K562 (cell line): ENCODE data around the gene ABCB7. TPM values are rescaled to one million over a fixed set of nuclear protein-coding genes. Genes with fewer than 3 reads are reported as not detected.
A peak's percentile ranks its signal among the peaks of the same experiment; 100 is the strongest.

ENCODE experiments used
- BRD9 ChIP-seq: fragments of 450-650 bp; IDR thresholded peaks from 2 replicates; pipeline ENCODE4 v1.6.1; 2018; ENCODE audit warnings: low read depth; ENCODE audit not compliant: partially characterized antibody
- CBX8 ChIP-seq: fragments of 200-600 bp; sonication (generic); IDR thresholded peaks from 2 replicates; pipeline ENCODE4 v1.6.1; 2012; ENCODE audit warnings: borderline replicate concordance, mixed run types, low read depth, mild to moderate bottlenecking, moderate library complexity, mixed read lengths, low read length, control low read depth, inconsistent platforms; ENCODE audit not compliant: poor library complexity, severe bottlenecking; ENCODE audit errors: extremely low read depth
- CHCHD3 ChIP-seq: fragments of 250-450 bp; sonication (Bioruptor Pico); IDR thresholded peaks from 2 replicates; pipeline ENCODE4 v2.1.2; 2022; ENCODE audit warnings: mild to moderate bottlenecking
- DIDO1 ChIP-seq: fragments of 450-650 bp; IDR thresholded peaks from 2 replicates; pipeline ENCODE4 v1.6.1; 2016; ENCODE audit warnings: low read depth, missing biosample characterization, missing genetic modification characterization
- EP400 ChIP-seq: fragments of 450-650 bp; IDR thresholded peaks from 2 replicates; pipeline ENCODE4 v1.6.1; 2017; ENCODE audit warnings: antibody characterized with exemption, mild to moderate bottlenecking, moderate library complexity
- FOXK2 ChIP-seq, 2 experiments: fragments of 450-650 bp; IDR thresholded peaks in 1 of 2; conservative IDR thresholded peaks in 1 of 2; 2 replicates each; pipeline ENCODE4 v1.6.1; 2016; ENCODE audit warnings: low read depth in 2 of 2, mild to moderate bottlenecking in 1 of 2
- HCFC1 ChIP-seq: IDR thresholded peaks from 2 replicates; pipeline ENCODE4 v1.6.1; 2012; ENCODE audit warnings: low read depth, low read length, improper control_type of control experiment
- MECOM ChIP-seq: fragments of 250-450 bp; sonication (Bioruptor Pico); IDR thresholded peaks from 2 replicates; pipeline ENCODE4 v1.8.0; 2022; ENCODE audit warnings: inconsistent platforms
- NR4A1 ChIP-seq, 2 experiments: fragments of 250-450 bp in 1 of 2; fragments of 450-650 bp in 1 of 2; sonication (Bioruptor Pico) in 1 of 2; IDR thresholded peaks; 2 replicates each; pipeline versions ENCODE4 v1.4.0 to v1.6.1; 2016 to 2020; ENCODE audit warnings: mild to moderate bottlenecking in 2 of 2, missing compliant biosample characterization in 1 of 2, missing genetic modification characterization in 1 of 2, moderate library complexity in 1 of 2
- POLR2G ChIP-seq: fragments of 200-400 bp; formaldehyde crosslinking; IDR thresholded peaks from 2 replicates; pipeline ENCODE4 v1.6.1; 2017; ENCODE audit warnings: low read depth, mild to moderate bottlenecking, antibody characterized with exemption, low read length, moderate library complexity
- RHOXF2B ChIP-seq: fragments of 250-450 bp; sonication (Bioruptor Pico); conservative IDR thresholded peaks from 2 replicates; pipeline ENCODE4 v1.5.1; 2021
- SMAD1 ChIP-seq: fragments of 150-350 bp; IDR thresholded peaks from 2 replicates; pipeline ENCODE4 v1.6.1; 2014; ENCODE audit warnings: low read length, low read depth; ENCODE audit not compliant: partially characterized antibody
- SNIP1 ChIP-seq: fragments of 450-650 bp; IDR thresholded peaks from 2 replicates; pipeline ENCODE4 v1.7.1; 2017; ENCODE audit warnings: low read depth, mild to moderate bottlenecking
- TAF7 ChIP-seq: fragments of 450-650 bp; IDR thresholded peaks from 2 replicates; pipeline ENCODE4 v1.6.1; 2016; ENCODE audit warnings: missing genetic modification characterization, missing compliant biosample characterization
- TBL1XR1 ChIP-seq, 2 experiments: IDR thresholded peaks; 2 replicates each; pipeline ENCODE4 v1.6.1; 2012; ENCODE audit warnings: improper control_type of control experiment in 2 of 2, low read length in 2 of 2, mild to moderate bottlenecking in 1 of 2
- TCF3 ChIP-seq: sonication (generic); formaldehyde crosslinking; IDR thresholded peaks from 2 replicates; pipeline ENCODE4 v1.4.0; 2020; ENCODE audit warnings: mild to moderate bottlenecking, missing genetic modification reagents
- TGIF2 ChIP-seq: sonication (generic); formaldehyde crosslinking; IDR thresholded peaks from 2 replicates; pipeline ENCODE4 v1.8.1; 2022; ENCODE audit warnings: mild to moderate bottlenecking, missing genetic modification reagents, moderate library complexity
- ZNF143 ChIP-seq: sonication (generic); formaldehyde crosslinking; IDR thresholded peaks from 2 replicates; pipeline ENCODE4 v1.9.0; 2022; ENCODE audit warnings: mild to moderate bottlenecking, missing genetic modification reagents
- ZNF165 ChIP-seq: fragments of 250-450 bp; sonication (Bioruptor Pico); IDR thresholded peaks from 2 replicates; pipeline ENCODE4 v1.4.0; 2020; ENCODE audit warnings: borderline replicate concordance
- ZNF79 ChIP-seq: fragments of 250-450 bp; sonication (Bioruptor Pico); IDR thresholded peaks from 2 replicates; pipeline ENCODE4 v1.4.0; 2020; ENCODE audit warnings: low read depth, mild to moderate bottlenecking, moderate library complexity
- ZSCAN32 ChIP-seq: fragments of 450-650 bp; formaldehyde crosslinking; IDR thresholded peaks from 2 replicates; pipeline ENCODE4 v1.4.0; 2020; ENCODE audit warnings: mild to moderate bottlenecking, moderate library complexity
- polyA plus RNA-seq, 8 experiments: library from polyadenylated mRNA; depleted of rRNA in 4 of 8; stranded (reverse) in 5 of 8; unstranded in 3 of 8; fragments of >200 nt; fragmentation: Nextera tagmentation in 2 of 8; fragmentation: Illumina TruSeq in 1 of 8; extraction: Ambion mirVana in 2 of 8; extraction: Trizol in 1 of 8; gene quantifications; 2 replicates each; pipeline versions ENCODE4 v1.2.1 to v1.2.3, GENCODE V29; 2011 to 2014; ENCODE audit warnings: inconsistent platforms in 1 of 8, missing spikeins in 1 of 8
- total RNA-seq, 7 experiments: library from RNA; depleted of rRNA in 6 of 7; stranded (reverse); fragments of >200 nt in 6 of 7; fragmentation: Illumina TruSeq in 2 of 7; extraction: Trizol in 2 of 7; gene quantifications; 2 replicates each; pipeline versions ENCODE4 v1.2.1 to v1.2.3, GENCODE V29; 2011 to 2021; ENCODE audit warnings: low replicate concordance in 1 of 7
- TF ChIP-seq, protein P1 (sequence below): fragments of 250-450 bp; sonication (Bioruptor Pico); IDR thresholded peaks from 2 replicates; pipeline ENCODE4 v1.9.0; 2021; ENCODE audit warnings: mild to moderate bottlenecking, inconsistent platforms
- TF ChIP-seq, protein P2 (sequence below): sonication (generic); IDR thresholded peaks from 2 replicates; pipeline ENCODE4 v1.6.1; 2016

Gene ABCB7
- total and polyA plus RNA-seq, 9 of the 15 experiments (the other 6 are each of a cell fraction or from before 2014, with no cell fraction given) = 18.3 to 46.2 (median 24.2) TPM

DNA sequence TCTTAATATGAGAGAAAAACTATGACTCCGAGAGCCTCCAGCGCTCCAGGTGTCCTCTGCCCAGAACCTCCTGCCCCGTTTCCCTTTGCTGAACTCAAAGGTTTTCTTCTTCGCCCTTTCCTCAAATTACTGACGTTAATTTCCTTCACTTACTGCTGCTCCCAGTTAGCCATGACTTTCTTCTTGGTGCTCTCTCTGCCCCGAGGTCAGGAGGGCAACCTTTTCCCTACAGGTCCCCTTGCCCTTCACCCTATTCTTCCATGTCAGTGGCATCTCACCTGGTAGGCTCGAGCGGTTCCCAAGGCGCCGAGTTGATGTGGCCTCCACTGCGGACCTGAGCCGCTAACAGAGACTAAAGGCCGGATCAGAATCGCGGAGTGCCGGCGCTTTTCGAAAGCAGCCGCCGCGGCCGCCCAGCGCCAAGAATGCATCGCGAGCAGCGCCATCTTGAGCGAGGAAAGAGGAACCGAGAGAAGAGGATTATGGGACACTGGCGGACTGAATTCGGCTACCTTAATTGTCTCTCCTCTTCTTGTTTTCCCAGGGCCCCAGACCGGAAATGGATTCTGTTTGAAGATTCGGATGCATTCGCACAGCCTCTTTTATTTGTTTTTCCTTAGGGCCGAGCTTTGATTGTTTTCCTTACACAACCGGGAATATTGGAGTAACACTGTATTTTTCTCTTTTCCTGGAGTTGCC, at the start of gene ABCB7 (continued):
- TF ChIP-seq, protein P1, sequence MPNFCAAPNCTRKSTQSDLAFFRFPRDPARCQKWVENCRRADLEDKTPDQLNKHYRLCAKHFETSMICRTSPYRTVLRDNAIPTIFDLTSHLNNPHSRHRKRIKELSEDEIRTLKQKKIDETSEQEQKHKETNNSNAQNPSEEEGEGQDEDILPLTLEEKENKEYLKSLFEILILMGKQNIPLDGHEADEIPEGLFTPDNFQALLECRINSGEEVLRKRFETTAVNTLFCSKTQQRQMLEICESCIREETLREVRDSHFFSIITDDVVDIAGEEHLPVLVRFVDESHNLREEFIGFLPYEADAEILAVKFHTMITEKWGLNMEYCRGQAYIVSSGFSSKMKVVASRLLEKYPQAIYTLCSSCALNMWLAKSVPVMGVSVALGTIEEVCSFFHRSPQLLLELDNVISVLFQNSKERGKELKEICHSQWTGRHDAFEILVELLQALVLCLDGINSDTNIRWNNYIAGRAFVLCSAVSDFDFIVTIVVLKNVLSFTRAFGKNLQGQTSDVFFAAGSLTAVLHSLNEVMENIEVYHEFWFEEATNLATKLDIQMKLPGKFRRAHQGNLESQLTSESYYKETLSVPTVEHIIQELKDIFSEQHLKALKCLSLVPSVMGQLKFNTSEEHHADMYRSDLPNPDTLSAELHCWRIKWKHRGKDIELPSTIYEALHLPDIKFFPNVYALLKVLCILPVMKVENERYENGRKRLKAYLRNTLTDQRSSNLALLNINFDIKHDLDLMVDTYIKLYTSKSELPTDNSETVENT (CRISPR knock-in tag) = no peak
- TF ChIP-seq CBX8 (no peak), RHOXF2B (CRISPR knock-in tag) (no peak), EP400 (peak; percentile 42; the same call in 1 of the 2 replicates), TGIF2 (CRISPR knock-in tag) (no peak), ZNF165 (CRISPR knock-in tag) (no peak), TBL1XR1 (IDR thresholded peaks at IDR 0.05; ENCODE audit: low read length in 2 of 2) (no peak), NR4A1 (CRISPR knock-in tag; IDR thresholded peaks at IDR 0.05) (no peak), NR4A1 (tag; IDR thresholded peaks at IDR 0.05) (no peak), CHCHD3 (CRISPR knock-in tag) (no peak), ZSCAN32 (CRISPR knock-in tag) (no peak), ZNF143 (CRISPR knock-in tag) (peak; percentile 68), POLR2G (peak; percentile 80), HCFC1 (peak; percentile 50), BRD9 (no peak), SMAD1 (no peak), TAF7 (peak; percentile 89), SNIP1 (0 out of 2 replicates have a peak, but pooled peaks have one; percentile 36), FOXK2 (conservative IDR thresholded peaks at IDR 0.05 in 1 of 2, IDR thresholded peaks at IDR 0.05 in 1 of 2; ENCODE audit: low read depth in 2 of 2) (0 out of 4 replicates have a peak, but pooled peaks of 1 of the 2 experiments have one; percentile 17), MECOM (CRISPR knock-in tag) (no peak), ZNF79 (CRISPR knock-in tag) (no peak), DIDO1 (tag) (peak; percentile 73), TCF3 (CRISPR knock-in tag) (no peak)
- TF ChIP-seq, protein P2, sequence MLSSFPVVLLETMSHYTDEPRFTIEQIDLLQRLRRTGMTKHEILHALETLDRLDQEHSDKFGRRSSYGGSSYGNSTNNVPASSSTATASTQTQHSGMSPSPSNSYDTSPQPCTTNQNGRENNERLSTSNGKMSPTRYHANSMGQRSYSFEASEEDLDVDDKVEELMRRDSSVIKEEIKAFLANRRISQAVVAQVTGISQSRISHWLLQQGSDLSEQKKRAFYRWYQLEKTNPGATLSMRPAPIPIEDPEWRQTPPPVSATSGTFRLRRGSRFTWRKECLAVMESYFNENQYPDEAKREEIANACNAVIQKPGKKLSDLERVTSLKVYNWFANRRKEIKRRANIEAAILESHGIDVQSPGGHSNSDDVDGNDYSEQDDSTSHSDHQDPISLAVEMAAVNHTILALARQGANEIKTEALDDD = no peak
